ENCODE data around the gene PLB1. TPM values are rescaled to one million over a fixed set of nuclear protein-coding genes. Genes with fewer than 3 reads are reported as not detected.

The PLB1 gene, protein sequence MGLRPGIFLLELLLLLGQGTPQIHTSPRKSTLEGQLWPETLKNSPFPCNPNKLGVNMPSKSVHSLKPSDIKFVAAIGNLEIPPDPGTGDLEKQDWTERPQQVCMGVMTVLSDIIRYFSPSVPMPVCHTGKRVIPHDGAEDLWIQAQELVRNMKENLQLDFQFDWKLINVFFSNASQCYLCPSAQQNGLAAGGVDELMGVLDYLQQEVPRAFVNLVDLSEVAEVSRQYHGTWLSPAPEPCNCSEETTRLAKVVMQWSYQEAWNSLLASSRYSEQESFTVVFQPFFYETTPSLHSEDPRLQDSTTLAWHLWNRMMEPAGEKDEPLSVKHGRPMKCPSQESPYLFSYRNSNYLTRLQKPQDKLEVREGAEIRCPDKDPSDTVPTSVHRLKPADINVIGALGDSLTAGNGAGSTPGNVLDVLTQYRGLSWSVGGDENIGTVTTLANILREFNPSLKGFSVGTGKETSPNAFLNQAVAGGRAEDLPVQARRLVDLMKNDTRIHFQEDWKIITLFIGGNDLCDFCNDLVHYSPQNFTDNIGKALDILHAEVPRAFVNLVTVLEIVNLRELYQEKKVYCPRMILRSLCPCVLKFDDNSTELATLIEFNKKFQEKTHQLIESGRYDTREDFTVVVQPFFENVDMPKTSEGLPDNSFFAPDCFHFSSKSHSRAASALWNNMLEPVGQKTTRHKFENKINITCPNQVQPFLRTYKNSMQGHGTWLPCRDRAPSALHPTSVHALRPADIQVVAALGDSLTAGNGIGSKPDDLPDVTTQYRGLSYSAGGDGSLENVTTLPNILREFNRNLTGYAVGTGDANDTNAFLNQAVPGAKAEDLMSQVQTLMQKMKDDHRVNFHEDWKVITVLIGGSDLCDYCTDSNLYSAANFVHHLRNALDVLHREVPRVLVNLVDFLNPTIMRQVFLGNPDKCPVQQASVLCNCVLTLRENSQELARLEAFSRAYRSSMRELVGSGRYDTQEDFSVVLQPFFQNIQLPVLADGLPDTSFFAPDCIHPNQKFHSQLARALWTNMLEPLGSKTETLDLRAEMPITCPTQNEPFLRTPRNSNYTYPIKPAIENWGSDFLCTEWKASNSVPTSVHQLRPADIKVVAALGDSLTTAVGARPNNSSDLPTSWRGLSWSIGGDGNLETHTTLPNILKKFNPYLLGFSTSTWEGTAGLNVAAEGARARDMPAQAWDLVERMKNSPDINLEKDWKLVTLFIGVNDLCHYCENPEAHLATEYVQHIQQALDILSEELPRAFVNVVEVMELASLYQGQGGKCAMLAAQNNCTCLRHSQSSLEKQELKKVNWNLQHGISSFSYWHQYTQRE (N-terminal part only)
- total RNA-seq (0.25 and 1.3 TPM in 2 replicates), polyA plus RNA-seq (0.17 and 0.51 TPM in 2 replicates), polyA minus RNA-seq (0.17 and 0.93 TPM in 2 replicates)
- total RNA-seq (2013): 0.47 TPM

DNA sequence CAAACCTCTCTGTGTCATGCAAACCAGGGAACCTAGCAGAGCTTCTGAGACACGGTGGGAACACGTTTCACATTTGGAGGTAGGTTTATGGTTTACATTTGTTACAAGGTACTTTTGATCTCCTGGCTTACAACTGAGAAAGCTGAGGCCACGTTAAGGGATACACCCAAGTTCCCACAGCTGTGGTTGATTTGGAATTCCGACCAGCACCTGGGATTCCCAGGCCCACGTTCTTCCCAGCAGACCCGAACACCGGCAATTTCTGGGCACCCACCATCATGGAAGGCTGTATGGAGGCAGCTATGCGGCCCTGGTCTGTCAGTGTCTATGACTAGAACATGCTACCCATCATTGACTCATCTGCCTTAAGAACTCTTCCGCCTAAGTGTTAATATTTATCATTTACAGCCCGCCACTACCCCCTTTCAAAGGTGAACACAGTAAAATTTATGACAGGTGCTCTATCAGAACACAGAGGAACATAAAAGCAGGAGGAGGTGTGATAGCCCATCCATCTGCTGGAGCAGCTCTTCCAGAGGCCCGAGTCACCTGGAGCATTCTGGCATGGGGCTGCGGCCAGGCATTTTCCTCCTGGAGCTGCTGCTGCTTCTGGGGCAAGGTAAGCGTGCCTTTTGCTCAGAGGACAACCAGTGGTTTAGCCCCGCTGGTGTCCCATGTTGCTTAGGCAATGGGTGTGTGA lies at the start of gene PLB1:
Gene PLB1 (plus strand): TSS at position 510 of the 700 bp plus-strand sequence. CDS start 55 bp downstream, at position 565.
- no peak within 1 kb of the TSS for H3K4me3 Mint-ChIP-seq
- Histone ChIP-seq H3K4me2 (replicated peaks; ENCODE audit: low read depth, low read length, poor library complexity, severe bottlenecking) (no peak within 1 kb of the TSS), H3K36me3 (replicated peaks in 1 of 2; ENCODE audit: control extremely low read depth in 1 of 2, control insufficient read depth in 1 of 2, extremely low read depth in 1 of 2, insufficient read depth in 2 of 2, low read length in 1 of 2) (no peaks in the 10 kb centered on the region), H2AFZ (ENCODE audit: insufficient read depth, low read depth, low read length, poor library complexity, severe bottlenecking) (no peak within 1 kb of the TSS), H3K27ac (ENCODE audit: low read length in 2 of 2) (no peak within 1 kb of the TSS), H3K9ac (ENCODE audit: low read length) (no peak within 1 kb of the TSS), H3K27me3 (replicated peaks in 1 of 4; ENCODE audit: control extremely low read depth in 1 of 4, control insufficient read depth in 3 of 4, insufficient read depth in 4 of 4, low read length in 3 of 4) (peaks cover 0 to under 1% (median 0%) of the 10 kb centered on the region in 4 experiments), H3K79me2 (ENCODE audit: control insufficient read depth, insufficient read depth, low read length) (no peaks in the 10 kb centered on the region), H3K4me3 (ENCODE audit: control extremely low read depth in 1 of 5, extremely low read depth in 1 of 5, insufficient read depth in 1 of 5, low read depth in 2 of 5, low read length in 4 of 5) (no peak within 1 kb of the TSS), H4K20me1 (ENCODE audit: control insufficient read depth, insufficient read depth, low read length, poor library complexity, severe bottlenecking) (no peaks in the 10 kb centered on the region), H3K9me3 (ENCODE audit: control extremely low read depth in 1 of 3, control insufficient read depth in 2 of 3, insufficient read depth in 1 of 3, low read length in 2 of 3) (no peaks in the 10 kb centered on the region), H3K4me1 (ENCODE audit: control insufficient read depth in 2 of 2, insufficient read depth in 2 of 2, low read length in 2 of 2) (no peaks in the 10 kb centered on the region)
- H3K4me1 Mint-ChIP-seq: no peaks in the 10 kb centered on the region
- peaks cover 12% of the 10 kb centered on the region for H3K27me3 Mint-ChIP-seq
- ChIA-PET CTCF (no interaction called here), POLR2A (no interaction called here)
- no peak for ATAC-seq (ENCODE audit: low read depth)
- WGBS (ENCODE audit: insufficient coverage): 83% methylated on average over 12 of the region's 14 CpGs
- DNase-seq: no peak
- intact Hi-C loops (cut with micrococcal nuclease): no loop called here
- TF ChIP-seq EZH2 (IDR thresholded peaks at IDR 0.05; ENCODE audit: borderline replicate concordance, insufficient read depth, low read depth, low read length, poor library complexity, severe bottlenecking) (no peak), CTCF (IDR thresholded peaks at IDR 0.05) (no peak)
- H3K27ac Mint-ChIP-seq: no peak within 1 kb of the TSS
- H3K9me3 Mint-ChIP-seq (ENCODE audit: insufficient read depth): no peaks in the 10 kb centered on the region
